SH-SY5Y (cell line): ENCODE data around the gene CSTPP1.

ENCODE experiments used
- GATA2 ChIP-seq: IDR thresholded peaks from 2 replicates; pipeline ENCODE4 v1.6.1; 2011; ENCODE audit warnings: mild to moderate bottlenecking, low read depth, low read length
- GATA3 ChIP-seq: IDR thresholded peaks from 2 replicates; pipeline ENCODE4 v1.6.1; 2011; ENCODE audit warnings: low read depth, mild to moderate bottlenecking, low read length, moderate library complexity

GRCh38 chr11:47180006-47180787 is 243.6 kb downstream of the CSTPP1 start:
- TF ChIP-seq GATA2 = no peak
- TF ChIP-seq GATA3 = no peak
